ENCODE results near the gene IL36RN. TPM values are rescaled to one million over a fixed set of nuclear protein-coding genes. Genes with fewer than 3 reads are reported as not detected.

The IL36RN gene
- total and polyA plus RNA-seq, 4 donors: not detected

- Histone ChIP-seq H3K4me1 (ENCODE audit: control insufficient read depth in 4 of 4, insufficient read depth in 4 of 4, low read length in 3 of 4) (peaks cover 2 to 20% (median 9%) of the 10 kb centered on the region in 4 donors), H3K36me3 (ENCODE audit: control insufficient read depth in 4 of 4, insufficient read depth in 3 of 4, low read depth in 1 of 4, low read length in 3 of 4) (no peaks in the 10 kb centered on the region), H3K9ac (ENCODE audit: low read depth in 1 of 2, low read length in 2 of 2) (no peak overlapping the region), H3K4me3 (ENCODE audit: low read depth in 1 of 3, low read length in 3 of 3) (no peak overlapping the region), H3K9me3 (ENCODE audit: control insufficient read depth in 4 of 4, low read length in 3 of 4) (no peaks in the 10 kb centered on the region), H3K27ac (ENCODE audit: low read depth in 1 of 2, low read length in 2 of 2) (no peak overlapping the region), H3K27me3 (ENCODE audit: control insufficient read depth in 4 of 4, insufficient read depth in 4 of 4, low read length in 3 of 4) (no peaks in the 10 kb centered on the region)
- no peak for TF ChIP-seq FOXA2 (IDR thresholded peaks at IDR 0.05)
- TF ChIP-seq GABPA (IDR thresholded peaks at IDR 0.05 in 1 of 2, conservative IDR thresholded peaks at IDR 0.05 in 1 of 2): no peak
- TF ChIP-seq NR2F2 (IDR thresholded peaks at IDR 0.05): no peak
- no peak for TF ChIP-seq FOXA1 (IDR thresholded peaks at IDR 0.05)
- TF ChIP-seq, protein P1, sequence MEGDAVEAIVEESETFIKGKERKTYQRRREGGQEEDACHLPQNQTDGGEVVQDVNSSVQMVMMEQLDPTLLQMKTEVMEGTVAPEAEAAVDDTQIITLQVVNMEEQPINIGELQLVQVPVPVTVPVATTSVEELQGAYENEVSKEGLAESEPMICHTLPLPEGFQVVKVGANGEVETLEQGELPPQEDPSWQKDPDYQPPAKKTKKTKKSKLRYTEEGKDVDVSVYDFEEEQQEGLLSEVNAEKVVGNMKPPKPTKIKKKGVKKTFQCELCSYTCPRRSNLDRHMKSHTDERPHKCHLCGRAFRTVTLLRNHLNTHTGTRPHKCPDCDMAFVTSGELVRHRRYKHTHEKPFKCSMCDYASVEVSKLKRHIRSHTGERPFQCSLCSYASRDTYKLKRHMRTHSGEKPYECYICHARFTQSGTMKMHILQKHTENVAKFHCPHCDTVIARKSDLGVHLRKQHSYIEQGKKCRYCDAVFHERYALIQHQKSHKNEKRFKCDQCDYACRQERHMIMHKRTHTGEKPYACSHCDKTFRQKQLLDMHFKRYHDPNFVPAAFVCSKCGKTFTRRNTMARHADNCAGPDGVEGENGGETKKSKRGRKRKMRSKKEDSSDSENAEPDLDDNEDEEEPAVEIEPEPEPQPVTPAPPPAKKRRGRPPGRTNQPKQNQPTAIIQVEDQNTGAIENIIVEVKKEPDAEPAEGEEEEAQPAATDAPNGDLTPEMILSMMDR (IDR thresholded peaks at IDR 0.05; ENCODE audit: low read depth, low read length, missing input control): no peak
- TF ChIP-seq HNF4G (IDR thresholded peaks at IDR 0.05): no peak
- TF ChIP-seq ATF3 (IDR thresholded peaks at IDR 0.05): no peak
- no peak for TF ChIP-seq YY1 (IDR thresholded peaks at IDR 0.05)
- TF ChIP-seq HNF4A (conservative IDR thresholded peaks at IDR 0.05): no peak
- TF ChIP-seq RAD21 (IDR thresholded peaks at IDR 0.05): no peak
- no peak for TF ChIP-seq JUND (IDR thresholded peaks at IDR 0.05)
- TF ChIP-seq RXRA (IDR thresholded peaks at IDR 0.05): no peak
- TF ChIP-seq MAX (IDR thresholded peaks at IDR 0.05): no peak
- no peak for TF ChIP-seq REST (IDR thresholded peaks at IDR 0.05)
- TF ChIP-seq, protein P2, sequence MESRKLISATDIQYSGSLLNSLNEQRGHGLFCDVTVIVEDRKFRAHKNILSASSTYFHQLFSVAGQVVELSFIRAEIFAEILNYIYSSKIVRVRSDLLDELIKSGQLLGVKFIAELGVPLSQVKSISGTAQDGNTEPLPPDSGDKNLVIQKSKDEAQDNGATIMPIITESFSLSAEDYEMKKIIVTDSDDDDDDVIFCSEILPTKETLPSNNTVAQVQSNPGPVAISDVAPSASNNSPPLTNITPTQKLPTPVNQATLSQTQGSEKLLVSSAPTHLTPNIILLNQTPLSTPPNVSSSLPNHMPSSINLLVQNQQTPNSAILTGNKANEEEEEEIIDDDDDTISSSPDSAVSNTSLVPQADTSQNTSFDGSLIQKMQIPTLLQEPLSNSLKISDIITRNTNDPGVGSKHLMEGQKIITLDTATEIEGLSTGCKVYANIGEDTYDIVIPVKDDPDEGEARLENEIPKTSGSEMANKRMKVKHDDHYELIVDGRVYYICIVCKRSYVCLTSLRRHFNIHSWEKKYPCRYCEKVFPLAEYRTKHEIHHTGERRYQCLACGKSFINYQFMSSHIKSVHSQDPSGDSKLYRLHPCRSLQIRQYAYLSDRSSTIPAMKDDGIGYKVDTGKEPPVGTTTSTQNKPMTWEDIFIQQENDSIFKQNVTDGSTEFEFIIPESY (IDR thresholded peaks at IDR 0.05): no peak
- TF ChIP-seq TAF1 (conservative IDR thresholded peaks at IDR 0.05): no peak
- DNase-seq (ENCODE audit: low spot score): no peak
- WGBS: 92% methylated on average over 3 of the region's 3 CpGs
Measured at GRCh38 chr2:113075600-113075999, 16.6 kb downstream of the IL36RN start.

Data from liver (tissue), 9 donors.